Measurements from ENCODE around the gene F2RL1.
"Not testable (repeated sequence)": the region's sequence is repeated elsewhere in the genome, so short reads cannot be mapped to it uniquely, and the experiment has no call there.

The F2RL1 gene

DNA sequence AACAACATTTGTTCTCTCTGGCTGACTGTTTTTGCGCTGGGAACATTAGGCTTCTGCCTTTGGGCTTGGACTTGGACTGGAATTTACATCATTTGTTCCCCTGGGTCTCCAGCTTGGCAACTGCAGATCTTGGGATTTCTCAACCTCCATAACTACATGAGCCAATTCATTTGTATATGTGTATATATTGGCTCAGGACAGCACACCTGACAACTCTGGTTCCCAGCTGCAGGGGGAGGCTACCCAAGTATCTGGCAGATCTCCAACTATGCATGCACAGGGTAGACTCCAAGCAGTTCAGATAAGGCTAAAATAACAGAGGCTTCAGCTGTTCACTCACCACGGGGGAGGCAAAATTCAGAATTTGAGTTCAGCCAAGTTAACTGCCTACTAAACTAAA lies 31.6 kb upstream of the F2RL1 start:
- no peak for DNase-seq (ENCODE audit: insufficient read length, low spot score)
- no peak for FAIRE-seq
- TF ChIP-seq, protein P1, sequence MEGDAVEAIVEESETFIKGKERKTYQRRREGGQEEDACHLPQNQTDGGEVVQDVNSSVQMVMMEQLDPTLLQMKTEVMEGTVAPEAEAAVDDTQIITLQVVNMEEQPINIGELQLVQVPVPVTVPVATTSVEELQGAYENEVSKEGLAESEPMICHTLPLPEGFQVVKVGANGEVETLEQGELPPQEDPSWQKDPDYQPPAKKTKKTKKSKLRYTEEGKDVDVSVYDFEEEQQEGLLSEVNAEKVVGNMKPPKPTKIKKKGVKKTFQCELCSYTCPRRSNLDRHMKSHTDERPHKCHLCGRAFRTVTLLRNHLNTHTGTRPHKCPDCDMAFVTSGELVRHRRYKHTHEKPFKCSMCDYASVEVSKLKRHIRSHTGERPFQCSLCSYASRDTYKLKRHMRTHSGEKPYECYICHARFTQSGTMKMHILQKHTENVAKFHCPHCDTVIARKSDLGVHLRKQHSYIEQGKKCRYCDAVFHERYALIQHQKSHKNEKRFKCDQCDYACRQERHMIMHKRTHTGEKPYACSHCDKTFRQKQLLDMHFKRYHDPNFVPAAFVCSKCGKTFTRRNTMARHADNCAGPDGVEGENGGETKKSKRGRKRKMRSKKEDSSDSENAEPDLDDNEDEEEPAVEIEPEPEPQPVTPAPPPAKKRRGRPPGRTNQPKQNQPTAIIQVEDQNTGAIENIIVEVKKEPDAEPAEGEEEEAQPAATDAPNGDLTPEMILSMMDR (IDR thresholded peaks at IDR 0.05; ENCODE audit: insufficient read depth, missing control alignments) = no peak

DNA sequence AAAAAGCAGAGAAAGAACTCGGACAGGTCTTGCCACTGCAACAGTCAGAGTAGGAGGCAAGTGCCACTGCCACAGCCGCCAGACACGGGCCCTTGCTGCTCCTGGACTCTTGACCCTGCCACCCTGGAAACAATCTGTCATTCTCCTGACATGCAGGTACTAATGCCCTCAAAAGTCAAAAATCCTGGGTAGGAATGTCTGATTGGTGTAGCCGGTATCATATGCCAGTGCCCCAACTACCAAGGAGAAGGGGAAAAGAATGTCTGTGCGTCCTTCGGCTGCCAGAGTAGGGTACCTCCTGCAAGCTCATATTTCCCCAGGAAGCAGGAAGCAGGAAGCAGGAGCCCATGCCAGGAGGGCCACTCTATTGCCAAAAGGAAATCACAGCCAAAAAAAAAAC lies 30.5 kb upstream of the F2RL1 start:
- DNase-seq (ENCODE audit: insufficient read length, low spot score) (no peak), FAIRE-seq (no peak)
- TF ChIP-seq, protein P1 (IDR thresholded peaks at IDR 0.05; ENCODE audit: insufficient read depth, missing control alignments) = no peak

DNA sequence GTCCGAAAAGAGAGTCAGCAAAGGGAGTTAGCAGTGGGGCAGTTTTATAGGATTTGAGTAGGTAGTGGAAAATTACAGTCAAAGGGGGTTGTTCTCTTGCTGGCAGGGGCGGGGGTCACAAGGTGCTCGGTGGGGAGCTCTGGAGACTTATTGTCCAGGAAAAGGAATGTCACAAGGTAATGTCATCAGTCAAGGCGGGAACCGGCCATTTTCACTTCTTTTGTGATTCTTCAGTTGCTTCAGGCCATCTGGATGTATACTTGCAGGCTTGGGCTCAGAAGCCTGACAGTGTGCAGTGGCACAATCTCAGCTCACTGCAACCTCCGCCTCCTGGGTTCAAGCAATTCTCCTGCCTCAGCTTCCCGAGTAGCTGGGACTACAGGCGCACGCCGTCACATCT lies 29.6 kb upstream of the F2RL1 start:
- not testable (repeated sequence) for DNase-seq (ENCODE audit: insufficient read length, low spot score); FAIRE-seq

DNA sequence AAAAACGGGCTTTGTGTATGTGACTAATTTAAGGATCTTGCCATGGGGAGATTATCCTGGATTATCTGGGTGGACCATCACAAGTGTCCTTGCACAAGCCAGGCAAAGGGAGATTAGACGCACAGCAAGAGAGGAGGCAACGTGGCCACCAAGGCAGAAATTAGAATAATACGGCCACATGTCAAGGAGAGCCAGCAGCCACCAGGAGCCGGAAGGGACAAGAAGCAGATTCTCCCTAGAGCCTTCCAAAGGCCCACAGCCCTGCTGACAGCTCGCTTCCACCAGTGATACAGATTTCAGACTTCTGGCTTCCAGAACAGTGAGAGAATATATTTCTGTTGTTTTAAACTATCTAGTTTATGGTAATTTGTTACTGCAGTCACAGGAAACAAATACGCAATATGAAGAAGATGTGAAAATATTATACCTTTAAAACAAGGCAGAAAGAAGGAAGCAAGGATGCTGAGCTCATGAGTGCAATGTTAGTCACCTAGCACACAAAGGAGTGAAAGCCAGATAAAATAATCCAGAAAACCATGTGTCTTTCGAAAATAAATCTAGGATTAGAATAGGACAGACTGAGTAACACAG lies 28.7 kb upstream of the F2RL1 start:
- no peak for FAIRE-seq
- TF ChIP-seq, protein P1 (IDR thresholded peaks at IDR 0.05; ENCODE audit: insufficient read depth, missing control alignments) = no peak
- no peak for DNase-seq (ENCODE audit: insufficient read length, low spot score)

DNA sequence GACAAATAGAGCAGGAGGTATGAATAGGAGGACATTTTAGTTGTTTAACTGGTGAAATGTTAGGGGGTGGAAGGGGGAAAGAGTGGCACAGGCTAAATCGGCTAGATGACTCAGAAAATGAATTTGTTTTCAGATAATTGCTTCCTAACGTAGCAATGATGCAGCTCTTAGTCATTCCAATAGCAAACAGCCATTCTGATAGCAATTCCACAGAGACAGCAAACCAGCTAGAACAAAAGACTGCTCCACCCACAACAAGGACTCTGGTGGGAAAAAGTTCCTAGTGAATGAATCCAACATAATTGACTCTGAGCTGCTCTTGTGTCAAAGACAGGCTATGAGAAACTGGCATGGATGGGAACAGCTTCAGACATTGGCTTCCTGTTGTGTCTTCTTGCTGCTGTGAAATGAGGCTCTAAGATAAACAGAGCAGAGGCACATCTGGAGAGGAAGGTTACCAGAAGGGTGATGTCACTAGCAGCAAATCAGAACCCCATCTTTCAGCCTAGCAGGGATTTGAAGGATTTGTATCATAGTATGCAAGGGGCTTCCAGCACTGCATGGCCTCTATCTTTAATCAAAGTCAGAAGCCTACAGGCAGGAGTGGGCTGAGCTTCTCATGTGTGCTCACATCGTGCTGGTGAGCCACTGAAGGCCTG lies 28.1 kb upstream of the F2RL1 start:
- DNase-seq (ENCODE audit: insufficient read length, low spot score) (no peak), FAIRE-seq (no peak)
- TF ChIP-seq, protein P1 (IDR thresholded peaks at IDR 0.05; ENCODE audit: insufficient read depth, missing control alignments) = no peak

DNA sequence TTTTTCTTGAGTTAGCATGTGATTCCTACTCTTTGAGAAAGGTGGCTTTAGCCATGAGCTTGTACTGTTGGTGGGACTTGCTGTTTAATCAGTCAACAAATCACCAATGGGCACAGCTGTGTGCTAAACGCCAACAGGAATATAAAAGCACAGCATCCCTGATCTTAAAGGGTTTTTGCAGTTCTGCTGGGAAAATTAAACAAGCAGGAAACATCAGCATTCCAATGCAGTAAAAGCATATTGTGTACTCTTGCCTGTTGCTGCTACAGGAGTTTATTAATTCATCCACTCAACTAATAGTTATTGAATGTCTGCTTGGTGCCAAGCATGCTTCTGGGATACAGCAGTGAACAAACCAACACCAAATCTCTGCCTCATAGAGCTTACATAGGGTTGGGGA lies 27.4 kb upstream of the F2RL1 start:
- TF ChIP-seq, protein P1 (IDR thresholded peaks at IDR 0.05; ENCODE audit: insufficient read depth, missing control alignments) = no peak
- no peak for DNase-seq (ENCODE audit: insufficient read length, low spot score)
- FAIRE-seq = no peak

DNA sequence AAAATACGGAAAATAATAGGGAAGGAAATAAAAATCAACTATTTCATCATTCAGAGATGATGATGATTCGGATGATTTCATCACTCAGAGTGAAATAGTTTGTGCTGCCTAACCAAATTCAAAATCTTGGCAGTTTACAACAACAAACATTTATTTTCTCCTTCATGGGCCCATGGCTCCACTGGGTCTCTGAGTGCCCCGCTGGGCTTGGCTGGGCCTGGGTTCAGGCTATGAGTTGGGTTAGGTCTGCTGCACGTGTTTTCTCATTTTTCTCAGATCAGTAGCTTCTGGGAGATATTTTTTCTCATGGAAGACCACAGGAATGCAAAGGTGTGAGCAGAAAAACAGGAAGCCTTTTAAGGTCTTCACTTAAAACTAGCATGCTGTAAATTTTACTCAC lies 24.0 kb upstream of the F2RL1 start:
- TF ChIP-seq, protein P1 (IDR thresholded peaks at IDR 0.05; ENCODE audit: insufficient read depth, missing control alignments) = no peak
- FAIRE-seq (no peak), DNase-seq (ENCODE audit: insufficient read length, low spot score) (no peak)

Measured in D721Med (cell line).